HepG2 (cell line): ENCODE data around the gene ATP13A2. TPM values are rescaled to one million over a fixed set of nuclear protein-coding genes. Genes with fewer than 3 reads are reported as not detected.

Experiments
- ATAC-seq: fragments of 200-7000 bp; cut with Tn5 transposase; 3 replicates; pipeline ENCODE4 v1.9.1; 2020; ENCODE audit warnings: mild to moderate bottlenecking, moderate library complexity
- BruUV-seq: library from RNA; stranded (reverse); fragments of 400-500 nt; replicated peaks from 2 replicates; lab custom pipeline; 2021; lab: Mats Ljungman, UMichigan
- CTCF ChIA-PET: fragments of 300-600 bp; formaldehyde crosslinking; extraction: SDS; loops from one replicate; lab custom pipeline; 2021; ENCODE audit warnings: low total read pairs, inconsistent platforms, low intra/inter-chr PET ratio; lab: Yijun Ruan, JAX
- POLR2A ChIA-PET: fragments of 350-600 bp; sonication (Branson Sonifier 250); formaldehyde crosslinking; loops from one replicate; lab custom pipeline; 2020; ENCODE audit warnings: antibody characterized with exemption, inconsistent platforms; lab: Yijun Ruan, JAX
- DNase-seq: peaks from one replicate; pipeline ENCODE4 v3.0.0-alpha.2; 2015; ENCODE audit warnings: low spot score
- FAIRE-seq: peaks from 3 replicates; lab custom pipeline; 2011; peaks lifted over from hg19 to GRCh38; lab: Jason Lieb, UNC
- H2AFZ ChIP-seq: one replicate; pipeline ENCODE4 v1.6.1; 2011; ENCODE audit warnings: low read length, inconsistent platforms
- H3K27ac ChIP-seq: fragments of 300-600 bp; 3 replicates; pipeline ENCODE4 v1.8.0; 2011; ENCODE audit warnings: mixed run types, mild to moderate bottlenecking, mixed read lengths, low read length, inconsistent platforms; ENCODE audit not compliant: insufficient read depth; ENCODE audit errors: extremely low read length
- H3K27me3 ChIP-seq, 2 experiments: fragments of 200-600 bp in 1 of 2; 2 replicates in 1 of 2; 3 replicates in 1 of 2; pipeline versions ENCODE4 v1.6.0 to v1.8.0; 2011; ENCODE audit warnings: low read length in 2 of 2, mild to moderate bottlenecking in 2 of 2, moderate library complexity in 2 of 2, inconsistent platforms in 1 of 2; ENCODE audit not compliant: insufficient read depth in 2 of 2, control insufficient read depth in 1 of 2
- H3K36me3 ChIP-seq, 2 experiments: fragments of 200-600 bp in 1 of 2; replicated peaks in 1 of 2; 2 replicates in 1 of 2; 3 replicates in 1 of 2; pipeline versions ENCODE4 v1.5.1 to v1.8.0; 2011; ENCODE audit warnings: low read length in 2 of 2, inconsistent platforms in 1 of 2; ENCODE audit not compliant: insufficient read depth in 2 of 2, control insufficient read depth in 1 of 2
- H3K4me1 ChIP-seq: 2 replicates; pipeline ENCODE4 v1.5.1; 2012; ENCODE audit warnings: low read length, inconsistent platforms; ENCODE audit not compliant: insufficient read depth
- H3K4me2 ChIP-seq: 2 replicates; pipeline ENCODE4 v1.6.0; 2011; ENCODE audit warnings: low read depth, low read length, inconsistent platforms
- H3K4me3 ChIP-seq, 3 experiments: fragments of 200-600 bp in 1 of 3; sonication (generic), shearing (Covaris generic) in 1 of 3; replicated peaks in 1 of 3; 2 replicates each; pipeline ENCODE4 v1.5.1; 2011 to 2016; ENCODE audit warnings: low read length in 3 of 3, inconsistent platforms in 2 of 3, low read depth in 2 of 3, mild to moderate bottlenecking in 2 of 3, control low read depth in 1 of 3, mixed read lengths in 1 of 3; ENCODE audit not compliant: insufficient read depth in 1 of 3
- H3K79me2 ChIP-seq: one replicate; pipeline ENCODE4 v1.6.1; 2011; ENCODE audit warnings: low read length, inconsistent platforms; ENCODE audit not compliant: insufficient read depth
- H3K9ac ChIP-seq: 2 replicates; pipeline ENCODE4 v1.6.0; 2011; ENCODE audit warnings: mild to moderate bottlenecking, low read depth, low read length, inconsistent platforms; ENCODE audit not compliant: insufficient read depth
- H3K9me3 ChIP-seq: 2 replicates; pipeline ENCODE4 v1.5.1; 2012; ENCODE audit warnings: mild to moderate bottlenecking, low read length
- H4K20me1 ChIP-seq: 2 replicates; pipeline ENCODE4 v1.6.0; 2011; ENCODE audit warnings: inconsistent platforms, mild to moderate bottlenecking, low read length, moderate library complexity; ENCODE audit not compliant: insufficient read depth
- CBX2 ChIP-seq, 2 experiments: fragments of 200-600 bp in 1 of 2; sonication (generic); formaldehyde crosslinking in 1 of 2; IDR thresholded peaks; 2 replicates each; pipeline versions ENCODE4 v1.7.0 to v1.8.1; 2018 to 2022; ENCODE audit warnings: low read depth in 2 of 2, low read length in 1 of 2, mild to moderate bottlenecking in 1 of 2, missing genetic modification reagents in 1 of 2
- FOXO1 ChIP-seq: sonication (generic); formaldehyde crosslinking; IDR thresholded peaks from 2 replicates; pipeline ENCODE4 v1.4.0; 2020; ENCODE audit warnings: missing genetic modification reagents
- HOMEZ ChIP-seq: IDR thresholded peaks from 2 replicates; pipeline ENCODE4 v1.6.1; 2016; ENCODE audit warnings: low read depth
- KLF15 ChIP-seq: sonication (generic); formaldehyde crosslinking; IDR thresholded peaks from 2 replicates; pipeline ENCODE4 v1.8.1; 2023; ENCODE audit warnings: borderline replicate concordance, mild to moderate bottlenecking, inconsistent platforms, missing genetic modification reagents, mixed read lengths
- NCOA2 ChIP-seq: sonication (generic); formaldehyde crosslinking; IDR thresholded peaks from 2 replicates; pipeline ENCODE4 v1.8.0; 2022; ENCODE audit warnings: inconsistent platforms
- POLR2AphosphoS2 ChIP-seq: IDR thresholded peaks from 2 replicates; pipeline ENCODE4 v1.6.1; 2011; ENCODE audit warnings: low read depth, low read length, improper control_type of control experiment
- REL ChIP-seq: sonication (generic); formaldehyde crosslinking; conservative IDR thresholded peaks from 2 replicates; pipeline ENCODE4 v1.8.0; 2022; ENCODE audit warnings: mild to moderate bottlenecking, missing genetic modification reagents, moderate library complexity
- TBX2 ChIP-seq: sonication (generic); formaldehyde crosslinking; IDR thresholded peaks from 2 replicates; pipeline ENCODE4 v1.5.0; 2020; ENCODE audit warnings: missing genetic modification reagents, mild to moderate bottlenecking, borderline replicate concordance
- TERF1 ChIP-seq: sonication (generic); formaldehyde crosslinking; IDR thresholded peaks from 2 replicates; pipeline ENCODE4 v1.8.0; 2022; ENCODE audit warnings: mild to moderate bottlenecking, missing genetic modification reagents, moderate library complexity
- ZBTB34 ChIP-seq: sonication (generic); formaldehyde crosslinking; IDR thresholded peaks from 2 replicates; pipeline ENCODE4 v1.8.0; 2022; ENCODE audit warnings: mild to moderate bottlenecking, missing genetic modification reagents
- ZBTB44 ChIP-seq: sonication (generic); formaldehyde crosslinking; IDR thresholded peaks from 2 replicates; pipeline ENCODE4 v1.4.0; 2020; ENCODE audit warnings: missing genetic modification reagents
- ZFAT ChIP-seq: sonication (generic); formaldehyde crosslinking; conservative IDR thresholded peaks from 2 replicates; pipeline ENCODE4 v1.8.1; 2023; ENCODE audit warnings: missing genetic modification reagents, inconsistent platforms
- ZMAT5 ChIP-seq: sonication (generic); formaldehyde crosslinking; IDR thresholded peaks from 2 replicates; pipeline ENCODE4 v1.5.0; 2020; ENCODE audit warnings: mild to moderate bottlenecking, low read depth, missing genetic modification reagents, borderline replicate concordance
- ZNF136 ChIP-seq: sonication (generic); formaldehyde crosslinking; IDR thresholded peaks from 2 replicates; pipeline ENCODE4 v1.8.1; 2022; ENCODE audit warnings: low read depth, mild to moderate bottlenecking, moderate library complexity, missing genetic modification reagents
- ZNF24 ChIP-seq: fragments of 450-650 bp; IDR thresholded peaks from 2 replicates; pipeline ENCODE4 v1.6.1; 2017; ENCODE audit warnings: antibody characterized with exemption, mild to moderate bottlenecking
- ZNF329 ChIP-seq: sonication (generic); formaldehyde crosslinking; IDR thresholded peaks from 2 replicates; pipeline ENCODE4 v1.9.0; 2021; ENCODE audit warnings: low read depth, mild to moderate bottlenecking, missing genetic modification reagents
- ZNF33A ChIP-seq: sonication (generic); formaldehyde crosslinking; IDR thresholded peaks from 2 replicates; pipeline ENCODE4 v1.5.1; 2020; ENCODE audit warnings: missing genetic modification reagents, mild to moderate bottlenecking, moderate library complexity, borderline replicate concordance
- ZNF382 ChIP-seq: sonication (generic); formaldehyde crosslinking; IDR thresholded peaks from 2 replicates; pipeline ENCODE4 v1.5.0; 2020; ENCODE audit warnings: missing genetic modification reagents, mild to moderate bottlenecking, borderline replicate concordance
- ZNF546 ChIP-seq: sonication (generic); formaldehyde crosslinking; conservative IDR thresholded peaks from 2 replicates; pipeline ENCODE4 v1.8.1; 2023; ENCODE audit warnings: mild to moderate bottlenecking, missing genetic modification reagents
- ZNF564 ChIP-seq: sonication (generic); formaldehyde crosslinking; IDR thresholded peaks from 2 replicates; pipeline ENCODE4 v1.8.1; 2023; ENCODE audit warnings: mild to moderate bottlenecking, missing genetic modification reagents
- WGBS: methylation state at CpG from one replicate; pipeline ENCODE4 v1.1.6; 2017; ENCODE audit warnings: low lambda C conversion rate; 5-methylcytosine and 5-hydroxymethylcytosine counted together
- in situ Hi-C: cut with HindIII; loops from 2 replicates; pipeline ENCODE4 v1.10.0; 2017; ENCODE audit warnings: low pct_unique_long_range_greater_than_20kb; ENCODE audit not compliant: extremely low pct_ligation_motif_present
- intact Hi-C: fragments of 100-400 bp; cut with micrococcal nuclease; formaldehyde crosslinking; loops from one replicate; pipeline ENCODE4 v1.10.0; 2022; ENCODE audit not compliant: unreplicated experiment
- polyA plus RNA-seq, 8 experiments: library from polyadenylated mRNA; depleted of rRNA in 3 of 8; stranded (reverse) in 7 of 8; unstranded in 1 of 8; fragments of >200 nt; fragmentation: Illumina TruSeq in 4 of 8; extraction: Trizol in 4 of 8; gene quantifications; 2 replicates each; pipeline versions ENCODE4 v1.2.1 to v1.2.3, GENCODE V29; 2011 to 2016; ENCODE audit warnings: low read depth in 4 of 8, missing spikeins in 1 of 8, mixed read lengths in 1 of 8; ENCODE audit not compliant: insufficient read depth in 1 of 8
- total RNA-seq, 5 experiments: library from RNA; depleted of rRNA; stranded (reverse); fragments of >200 nt; fragmentation: Illumina TruSeq; extraction: Trizol; gene quantifications; 2 replicates each; pipeline ENCODE4 v1.2.3, GENCODE V29; 2016; ENCODE audit warnings: low read depth in 1 of 5

The ATP13A2 gene
- total and polyA plus RNA-seq, 2 of the 13 experiments (the other 11 are each of a cell fraction or from before 2014, with no cell fraction given), result 13.2 to 16.2 TPM

GRCh38 chr1:16967962-16968361 is 43.8 kb downstream of the ATP13A2 start:
- 87% methylated on average over 14 of the region's 21 CpGs for WGBS

More at GRCh38 chr1:16967962-16968361, 43.8 kb downstream of the ATP13A2 start:
- H3K4me1 ChIP-seq, result no peaks in the 10 kb centered on the region
- CTCF ChIA-PET, result no interaction called here
- no peaks in the 10 kb centered on the region for H3K9me3 ChIP-seq
- intact Hi-C loops (no loop called here), in situ Hi-C loops (loop anchor here (25.0 kb wide), 1 partner anchor 269 kb away; the partner anchor contains the start of gene PADI3)
- no TSS peak for BruUV-seq
- H3K4me3 ChIP-seq, result no peak overlapping the region
- FAIRE-seq, result no peak
- POLR2A ChIA-PET, result no interaction called here
- H4K20me1 ChIP-seq, result no peaks in the 10 kb centered on the region; the same call in 1 of the 2 replicates
- no peaks in the 10 kb centered on the region for H3K36me3 ChIP-seq
- no peak overlapping the region for H3K4me2 ChIP-seq
- no peak overlapping the region for H3K27ac ChIP-seq
- no peak for TF ChIP-seq NCOA2 (CRISPR knock-in tag)
- no peak for TF ChIP-seq ZNF382 (CRISPR knock-in tag)
- no peak for TF ChIP-seq ZNF329
- TF ChIP-seq ZNF546 (CRISPR knock-in tag), result no peak
- no peak for TF ChIP-seq TBX2
- TF ChIP-seq HOMEZ (CRISPR knock-in tag), result no peak
- TF ChIP-seq CBX2 (IDR thresholded peaks at IDR 0.05; ENCODE audit: low read depth, low read length), result no peak
- no peak for TF ChIP-seq CBX2 (CRISPR knock-in tag; IDR thresholded peaks at IDR 0.05; ENCODE audit: low read depth)
- TF ChIP-seq FOXO1, result no peak
- TF ChIP-seq ZFAT (CRISPR knock-in tag), result no peak
- TF ChIP-seq TERF1 (CRISPR knock-in tag), result no peak
- TF ChIP-seq KLF15, result no peak
- TF ChIP-seq ZNF136 (CRISPR knock-in tag), result no peak
- TF ChIP-seq ZBTB34 (CRISPR knock-in tag), result no peak
- no peak for TF ChIP-seq POLR2AphosphoS2
- TF ChIP-seq ZMAT5, result no peak
- TF ChIP-seq ZNF24, result no peak
- TF ChIP-seq ZBTB44, result no peak
- no peak for TF ChIP-seq ZNF564 (CRISPR knock-in tag)
- TF ChIP-seq ZNF33A (CRISPR knock-in tag), result no peak
- no peak for TF ChIP-seq REL (CRISPR knock-in tag)
- H3K79me2 ChIP-seq, result no peaks in the 10 kb centered on the region
- DNase-seq, result no peak
- ATAC-seq, result no peak
- H2AFZ ChIP-seq, result no peak overlapping the region
- H3K9ac ChIP-seq, result no peak overlapping the region
- H3K27me3 ChIP-seq, result peaks cover under 1 to 1% of the 10 kb centered on the region in 2 experiments; a peak in 1 of 5 replicates
